Smooth muscle cell (in vitro differentiated cells): ENCODE results near the gene DGKQ. TPM values are rescaled to one million over a fixed set of nuclear protein-coding genes. Genes with fewer than 3 reads are reported as not detected.

Source experiments
- DNase-seq: peaks from one replicate; lab custom pipeline; 2025; ENCODE audit not compliant: unreplicated experiment; lab: John Stamatoyannopoulos, UW
- H2AFZ ChIP-seq: fragments of 200-600 bp; sonication (generic); 2 replicates; pipeline ENCODE4 v1.6.0; 2016; ENCODE audit warnings: antibody characterized with exemption, low read depth, mild to moderate bottlenecking
- H3F3A ChIP-seq: fragments of 200-600 bp; sonication (generic); 2 replicates; pipeline ENCODE4 v1.6.0; 2017; ENCODE audit warnings: antibody characterized with exemption, low read depth
- H3K27ac ChIP-seq: fragments of 200-600 bp; sonication (generic); 2 replicates; pipeline ENCODE4 v1.5.1; 2016; ENCODE audit warnings: low read depth, mild to moderate bottlenecking
- H3K27me3 ChIP-seq: fragments of 200-600 bp; sonication (generic); 2 replicates; pipeline ENCODE4 v1.6.1; 2016; ENCODE audit warnings: low read depth, mild to moderate bottlenecking
- H3K36me3 ChIP-seq: fragments of 200-600 bp; sonication (generic); 2 replicates; pipeline ENCODE4 v1.5.1; 2016; ENCODE audit warnings: low read depth
- H3K4me1 ChIP-seq: fragments of 200-600 bp; sonication (generic); 2 replicates; pipeline ENCODE4 v1.5.1; 2016; ENCODE audit warnings: low read depth
- H3K4me2 ChIP-seq: fragments of 200-600 bp; sonication (generic); 2 replicates; pipeline ENCODE4 v1.6.0; 2016; ENCODE audit warnings: mild to moderate bottlenecking
- H3K4me3 ChIP-seq: fragments of 200-600 bp; sonication (generic); 2 replicates; pipeline ENCODE4 v1.5.1; 2016; ENCODE audit warnings: mild to moderate bottlenecking
- H3K79me2 ChIP-seq: fragments of 200-600 bp; sonication (generic); 2 replicates; pipeline ENCODE4 v1.6.0; 2016; ENCODE audit warnings: low read depth, mild to moderate bottlenecking
- H3K9ac ChIP-seq: fragments of 200-600 bp; sonication (generic); 2 replicates; pipeline ENCODE4 v1.6.0; 2016; ENCODE audit warnings: low read depth
- H3K9me3 ChIP-seq: fragments of 200-600 bp; sonication (generic); replicated peaks from 2 replicates; pipeline ENCODE4 v1.5.1; 2016; ENCODE audit warnings: low read depth
- H4K20me1 ChIP-seq: fragments of 200-600 bp; sonication (generic); 2 replicates; pipeline ENCODE4 v1.6.0; 2016; ENCODE audit warnings: low read depth
- CTCF ChIP-seq: fragments of 200-600 bp; sonication (generic); IDR thresholded peaks from 2 replicates; pipeline ENCODE4 v1.5.1; 2017; ENCODE audit warnings: borderline replicate concordance, mild to moderate bottlenecking, antibody characterized with exemption; ENCODE audit not compliant: insufficient read depth, poor library complexity, severe bottlenecking
- WGBS: methylation state at CpG from one replicate; pipeline ENCODE4 v1.1.7; 2016; ENCODE audit warnings: low lambda C conversion rate; 5-methylcytosine and 5-hydroxymethylcytosine counted together
- polyA plus RNA-seq: library from polyadenylated mRNA; unstranded; fragments of >200 nt; fragmentation: Nextera tagmentation; extraction: Ambion mirVana; gene quantifications from 2 replicates; pipeline ENCODE4 v1.2.1, GENCODE V29; 2016
- total RNA-seq: library from RNA; depleted of rRNA; stranded (reverse); fragments of >200 nt; gene quantifications from 2 replicates; pipeline ENCODE4 v1.2.3, GENCODE V29; 2014

DGKQ gene
- total and polyA plus RNA-seq, 2 experiments from 2014 or later: 4.2 to 16.2 TPM

- Histone ChIP-seq H3K79me2 (no peaks in the 10 kb centered on the region), H4K20me1 (peaks cover 47% of the 10 kb centered on the region), H3K4me1 (peaks cover 14% of the 10 kb centered on the region), H3K27me3 (no peaks in the 10 kb centered on the region), H3K4me2 (no peak overlapping the region), H3K36me3 (no peaks in the 10 kb centered on the region), H3K9me3 (no peaks in the 10 kb centered on the region), H3K4me3 (no peak overlapping the region), H3K9ac (no peak overlapping the region), H2AFZ (no peak overlapping the region), H3F3A (no peaks in the 10 kb centered on the region), H3K27ac (no peak overlapping the region)
- no peak for TF ChIP-seq CTCF
- 93% methylated on average over 19 of the region's 19 CpGs for WGBS
- DNase-seq: no peak
Observed at GRCh38 chr4:1021386-1022050, 48.1 kb upstream of the DGKQ start.

- no peak for DNase-seq
- 90% methylated on average over 23 of the region's 23 CpGs for WGBS
- Histone ChIP-seq H3K79me2 (no peaks in the 10 kb centered on the region), H3K4me1 (peaks cover 18% of the 10 kb centered on the region), H3K9me3 (no peaks in the 10 kb centered on the region), H3K36me3 (no peaks in the 10 kb centered on the region), H3K4me2 (no peak overlapping the region), H4K20me1 (peaks cover 63% of the 10 kb centered on the region), H2AFZ (no peak overlapping the region), H3K9ac (no peak overlapping the region), H3F3A (no peaks in the 10 kb centered on the region), H3K4me3 (no peak overlapping the region), H3K27me3 (no peaks in the 10 kb centered on the region), H3K27ac (no peak overlapping the region)
- TF ChIP-seq CTCF: no peak
Observed at GRCh38 chr4:1019729-1020470, 46.5 kb upstream of the DGKQ start.

GRCh38 chr4:1019320-1019719 lies 46.0 kb upstream of the DGKQ start:
- Histone ChIP-seq H3K36me3 (no peaks in the 10 kb centered on the region), H3K9ac (no peak overlapping the region), H3K27ac (no peak overlapping the region), H3K4me3 (no peak overlapping the region), H3K4me2 (no peak overlapping the region), H3F3A (no peaks in the 10 kb centered on the region), H3K27me3 (no peaks in the 10 kb centered on the region), H4K20me1 (peaks cover 69% of the 10 kb centered on the region), H3K9me3 (no peaks in the 10 kb centered on the region), H3K4me1 (peaks cover 18% of the 10 kb centered on the region), H3K79me2 (no peaks in the 10 kb centered on the region), H2AFZ (no peak overlapping the region)
- TF ChIP-seq CTCF: no peak
- no peak for DNase-seq
- WGBS: 85% methylated on average over 9 of the region's 9 CpGs
